ENCODE results near the gene ACOT2. TPM values are rescaled to one million over a fixed set of nuclear protein-coding genes. Genes with fewer than 3 reads are reported as not detected.
A peak's percentile ranks its signal among the peaks of the same experiment; 100 is the strongest.
"Not testable (repeated sequence)": the region's sequence is repeated elsewhere in the genome, so short reads cannot be mapped to it uniquely, and the experiment has no call there.

ACOT2 gene
- total RNA-seq, 1 donor from 2014 or later = 48.1 TPM

DNA sequence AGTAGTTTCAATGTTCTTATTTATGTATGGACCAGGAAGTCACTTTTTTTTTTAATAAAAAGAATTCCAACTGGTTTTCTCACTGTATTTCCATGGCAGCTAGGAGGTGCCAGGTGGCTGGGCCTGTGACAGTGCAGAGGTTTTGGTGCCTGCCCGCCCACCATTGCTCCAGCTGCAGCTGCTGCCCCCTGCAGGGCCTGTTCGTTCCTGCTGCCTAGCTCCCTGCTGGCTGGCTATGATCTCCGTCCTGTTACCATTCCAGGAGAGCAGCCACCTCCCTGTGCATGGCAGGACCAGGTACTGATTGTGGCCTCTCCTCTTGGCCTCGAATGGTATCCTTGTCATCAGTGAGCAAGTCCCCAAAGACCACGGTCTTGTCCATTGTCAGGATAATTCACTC lies 30.0 kb upstream of the ACOT2 start:
- H3K9me3 ChIP-seq; H3K36me3 ChIP-seq; H3K27me3 ChIP-seq; H3K4me3 ChIP-seq; DNase-seq (ENCODE audit: extremely low spot score in 2 of 2); H3K4me1 ChIP-seq; H3K27ac ChIP-seq; intact Hi-C loops (cut with DNase I): not testable (repeated sequence)
- TF ChIP-seq CTCF (IDR thresholded peaks at IDR 0.05) = peak in 1 of 3 experiments; percentile 21

DNA sequence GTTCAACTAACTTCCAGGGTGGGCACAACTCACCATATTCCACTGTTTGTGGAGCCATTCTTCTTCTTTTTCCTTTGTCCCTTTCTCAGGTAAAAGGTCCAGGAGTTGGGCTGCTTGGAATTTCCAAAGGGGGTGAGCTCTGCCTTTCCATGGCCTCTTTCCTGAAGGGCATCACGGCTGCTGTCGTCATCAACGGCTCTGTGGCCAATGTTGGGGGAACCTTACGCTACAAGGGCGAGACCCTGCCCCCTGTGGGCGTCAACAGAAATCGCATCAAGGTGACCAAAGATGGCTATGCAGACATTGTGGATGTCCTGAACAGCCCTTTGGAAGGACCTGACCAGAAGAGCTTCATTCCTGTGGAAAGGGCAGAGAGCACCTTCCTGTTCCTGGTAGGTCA lies 26.1 kb upstream of the ACOT2 start:
- H3K9me3 ChIP-seq; H3K27me3 ChIP-seq; H3K4me1 ChIP-seq; DNase-seq (ENCODE audit: extremely low spot score in 2 of 2); H3K4me3 ChIP-seq; intact Hi-C loops (cut with DNase I); H3K36me3 ChIP-seq; H3K27ac ChIP-seq: not testable (repeated sequence)

GRCh38 chr14:73545353-73545752 lies 23.7 kb upstream of the ACOT2 start:
- H3K4me3 ChIP-seq; intact Hi-C loops (cut with DNase I); DNase-seq (ENCODE audit: extremely low spot score in 2 of 2): not testable (repeated sequence)

GRCh38 chr14:73549097-73549496 lies 19.9 kb upstream of the ACOT2 start:
- H3K9me3 ChIP-seq; H3K36me3 ChIP-seq; H3K27me3 ChIP-seq; H3K27ac ChIP-seq; intact Hi-C loops (cut with DNase I); DNase-seq (ENCODE audit: extremely low spot score in 2 of 2); H3K4me3 ChIP-seq; H3K4me1 ChIP-seq: not testable (repeated sequence)

More at GRCh38 chr14:73545353-73545752, 23.7 kb upstream of the ACOT2 start:
- H3K27ac ChIP-seq, H3K36me3 ChIP-seq, H3K27me3 ChIP-seq, H3K9me3 ChIP-seq, H3K4me1 ChIP-seq: not testable (repeated sequence)

DNA sequence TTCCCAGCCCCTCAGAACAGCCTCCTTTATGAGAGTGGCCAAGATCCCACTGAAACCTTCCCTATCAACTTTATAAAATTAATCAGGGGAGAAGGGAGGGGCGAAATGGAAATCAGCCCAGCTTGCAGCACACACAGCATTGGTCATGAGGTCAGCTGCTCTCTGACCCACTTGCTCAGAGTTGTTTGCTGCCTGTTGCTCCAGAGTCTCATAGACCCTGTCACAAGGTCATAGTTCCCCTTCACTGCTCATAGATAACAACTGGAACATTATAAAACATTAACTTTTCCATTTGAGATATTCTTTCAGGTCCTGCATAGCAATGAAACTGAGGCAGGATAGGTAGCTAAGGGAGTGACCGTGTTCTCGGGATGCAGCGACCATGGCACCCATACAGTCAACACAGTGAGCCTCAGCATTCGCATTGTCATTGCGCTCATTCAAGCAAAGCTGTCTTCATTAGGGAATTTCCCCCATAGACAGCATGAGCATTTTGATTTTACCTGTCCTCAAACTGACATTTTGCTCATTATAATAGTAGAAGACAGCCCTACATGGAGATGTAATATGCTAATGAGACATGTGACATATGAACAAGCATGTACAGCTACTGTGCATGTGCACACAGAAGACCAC lies 19.0 kb upstream of the ACOT2 start:
- intact Hi-C loops (cut with DNase I); H3K4me1 ChIP-seq; DNase-seq (ENCODE audit: extremely low spot score in 2 of 2); H3K4me3 ChIP-seq; H3K36me3 ChIP-seq; H3K27me3 ChIP-seq; H3K9me3 ChIP-seq; H3K27ac ChIP-seq: not testable (repeated sequence)

GRCh38 chr14:73553845-73554244 lies 15.2 kb upstream of the ACOT2 start:
- intact Hi-C loops (cut with DNase I) = no loop called here
- Histone ChIP-seq H3K4me1 (no peaks in the 10 kb centered on the region), H3K4me3 (no peak overlapping the region), H3K27ac (no peak overlapping the region), H3K36me3 (no peaks in the 10 kb centered on the region), H3K9me3 (no peaks in the 10 kb centered on the region), H3K27me3 (no peaks in the 10 kb centered on the region)
- TF ChIP-seq POLR2AphosphoS5 (IDR thresholded peaks at IDR 0.05; ENCODE audit: insufficient read depth in 1 of 2, low read depth in 1 of 2) (no peak), POLR2A (IDR thresholded peaks at IDR 0.05) (no peak), CTCF (IDR thresholded peaks at IDR 0.05) (no peak)
- DNase-seq (ENCODE audit: extremely low spot score in 2 of 2) = no peak

- H3K4me1 ChIP-seq; H3K27me3 ChIP-seq; intact Hi-C loops (cut with DNase I); H3K9me3 ChIP-seq; H3K4me3 ChIP-seq; H3K27ac ChIP-seq; H3K36me3 ChIP-seq; DNase-seq (ENCODE audit: extremely low spot score in 2 of 2): not testable (repeated sequence)
Measured at GRCh38 chr14:73557201-73557600, 11.8 kb upstream of the ACOT2 start.

- H3K4me3 ChIP-seq; H3K27me3 ChIP-seq; H3K9me3 ChIP-seq; H3K4me1 ChIP-seq; H3K27ac ChIP-seq; intact Hi-C loops (cut with DNase I); DNase-seq (ENCODE audit: extremely low spot score in 2 of 2); H3K36me3 ChIP-seq: not testable (repeated sequence)
Measured at GRCh38 chr14:73558238-73558637, 10.8 kb upstream of the ACOT2 start.

DNA sequence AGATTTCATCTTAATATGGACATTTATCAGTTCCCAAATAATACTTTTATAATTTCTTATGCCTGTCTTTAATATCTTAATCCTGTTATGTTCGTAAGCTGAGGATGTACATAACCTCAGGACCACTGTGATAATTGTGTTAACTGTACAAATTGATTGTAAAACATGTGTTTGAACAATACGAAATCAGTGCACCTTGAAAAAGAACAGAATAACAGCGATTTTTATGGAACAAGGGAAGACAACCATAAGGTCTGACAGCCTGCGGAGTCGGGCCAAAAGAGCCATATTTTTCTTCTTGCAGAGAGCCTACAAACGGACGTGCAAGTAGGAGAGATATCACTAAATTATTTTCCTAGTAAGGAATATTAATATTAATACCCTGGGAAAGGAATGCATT lies 6.8 kb upstream of the ACOT2 start:
- intact Hi-C loops (cut with DNase I); H3K4me3 ChIP-seq; H3K27me3 ChIP-seq; H3K36me3 ChIP-seq; H3K27ac ChIP-seq; H3K9me3 ChIP-seq; H3K4me1 ChIP-seq; DNase-seq (ENCODE audit: extremely low spot score in 2 of 2): not testable (repeated sequence)

DNA sequence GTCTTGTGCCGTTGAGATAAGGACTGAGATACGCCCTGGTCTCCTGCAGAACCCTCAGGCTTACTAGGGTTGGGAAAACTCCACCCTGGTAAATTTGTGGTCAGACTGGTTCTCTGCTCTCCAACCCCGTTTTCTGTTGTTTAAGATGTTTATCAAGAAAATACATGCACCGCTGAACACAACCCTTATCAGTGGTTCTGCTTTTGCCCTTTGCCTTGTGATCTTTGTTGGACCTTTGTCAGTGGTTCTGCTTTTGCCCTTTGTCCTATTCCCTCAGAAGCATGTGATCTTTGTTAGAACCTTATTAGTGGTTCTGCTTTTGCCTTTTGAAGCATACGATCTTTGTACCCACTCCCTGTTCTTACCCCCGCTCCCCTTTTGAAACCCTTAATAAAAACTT lies 6.3 kb upstream of the ACOT2 start:
- H3K36me3 ChIP-seq; H3K27me3 ChIP-seq; intact Hi-C loops (cut with DNase I); DNase-seq (ENCODE audit: extremely low spot score in 2 of 2); H3K4me3 ChIP-seq; H3K27ac ChIP-seq; H3K9me3 ChIP-seq: not testable (repeated sequence)
- peaks cover 11% of the 10 kb centered on the region for H3K4me1 ChIP-seq

DNA sequence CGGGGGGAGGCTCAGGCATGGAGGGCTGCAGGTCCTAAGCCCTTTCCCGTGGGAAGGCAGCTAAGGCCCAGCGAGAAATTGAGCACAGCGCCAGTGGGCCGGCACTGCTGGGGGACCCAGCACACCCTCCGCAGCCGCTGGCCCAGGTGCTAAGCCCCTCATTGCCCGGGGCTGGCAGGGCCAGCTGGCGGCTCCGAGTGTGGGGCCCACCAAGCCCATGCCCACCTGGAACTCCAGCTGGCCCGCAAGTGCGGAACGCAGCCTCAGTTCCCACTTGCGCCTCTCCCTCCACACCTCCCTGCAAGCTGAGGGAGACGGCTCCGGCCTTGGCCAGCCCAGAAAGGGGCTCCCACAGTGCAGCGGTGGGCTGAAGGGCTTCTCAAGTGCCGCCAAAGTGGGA lies 2.6 kb upstream of the ACOT2 start:
- H3K4me3 ChIP-seq; H3K9me3 ChIP-seq; H3K27me3 ChIP-seq; DNase-seq (ENCODE audit: extremely low spot score in 2 of 2); H3K27ac ChIP-seq; H3K36me3 ChIP-seq; intact Hi-C loops (cut with DNase I): not testable (repeated sequence)
- peaks cover 22% of the 10 kb centered on the region for H3K4me1 ChIP-seq

DNA sequence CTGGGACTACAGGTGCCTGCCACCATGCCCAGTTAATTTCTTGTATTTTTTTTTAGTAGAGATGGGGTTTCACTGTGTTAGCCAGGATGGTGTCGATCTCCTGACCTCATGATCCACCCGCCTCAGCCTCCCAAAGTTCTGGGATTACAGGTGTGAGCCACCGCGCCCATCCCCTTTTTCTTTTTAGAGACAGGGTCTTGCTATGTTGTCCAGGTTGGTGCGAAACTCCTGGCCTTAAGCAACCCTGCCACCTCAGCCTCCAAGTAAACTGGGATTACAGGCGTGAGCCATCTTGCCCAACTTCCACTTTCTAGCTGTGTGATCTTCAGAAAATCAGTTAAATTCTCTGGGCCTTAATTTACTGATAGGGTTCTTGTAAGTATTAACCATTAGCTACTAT lies 2.1 kb upstream of the ACOT2 start:
- H3K27me3 ChIP-seq; H3K27ac ChIP-seq; intact Hi-C loops (cut with DNase I); H3K9me3 ChIP-seq; H3K36me3 ChIP-seq; H3K4me3 ChIP-seq; DNase-seq (ENCODE audit: extremely low spot score in 2 of 2): not testable (repeated sequence)
- peaks cover 22% of the 10 kb centered on the region for H3K4me1 ChIP-seq
